SK-N-SH (cell line): ENCODE results near the gene TMEM63B. TPM values are rescaled to one million over a fixed set of nuclear protein-coding genes. Genes with fewer than 3 reads are reported as not detected.
"Not testable (repeated sequence)": the region's sequence is repeated elsewhere in the genome, so short reads cannot be mapped to it uniquely, and the experiment has no call there.

Experiments used
- CTCF ChIA-PET: fragments of 300-600, 350-600 bp; formaldehyde crosslinking; extraction: SDS; loops from one replicate; lab custom pipeline; 2021; lab: Yijun Ruan, JAX
- POLR2A ChIA-PET: fragments of 350-600 bp; sonication (Branson Sonifier 250); formaldehyde crosslinking; extraction: SDS; loops from one replicate; lab custom pipeline; 2020; ENCODE audit warnings: antibody characterized with exemption, inconsistent platforms; lab: Yijun Ruan, JAX
- DNase-seq: peaks from one replicate; pipeline ENCODE4 v3.0.0; 2012
- H2AFZ ChIP-seq: fragments of 200-600 bp; sonication (generic); 2 replicates; pipeline ENCODE4 v1.8.1; 2016; ENCODE audit warnings: antibody characterized with exemption, mild to moderate bottlenecking, low read depth
- H3F3A ChIP-seq: fragments of 200-600 bp; sonication (generic); replicated peaks from 2 replicates; pipeline ENCODE3; 2016; ENCODE audit warnings: antibody characterized with exemption, mild to moderate bottlenecking; ENCODE audit not compliant: insufficient read depth
- H3K27ac ChIP-seq, 2 experiments: fragments of 200-500 bp in 1 of 2; fragments of 200-600 bp in 1 of 2; sonication (Bioruptor generic) in 1 of 2; sonication (generic), shearing (Covaris generic) in 1 of 2; 2 replicates each; pipeline versions ENCODE4 v1.5.1 to v1.6.1; 2014 to 2016; ENCODE audit warnings: low read depth in 2 of 2, inconsistent platforms in 1 of 2, low read length in 1 of 2, mild to moderate bottlenecking in 1 of 2, mixed read lengths in 1 of 2
- H3K27me3 ChIP-seq: fragments of 200-600 bp; sonication (generic), shearing (Covaris generic); 2 replicates; pipeline ENCODE4 v1.6.1; 2016; ENCODE audit warnings: mixed run types; ENCODE audit not compliant: insufficient read depth
- H3K36me3 ChIP-seq, 2 experiments: fragments of 200-500 bp in 1 of 2; fragments of 200-600 bp in 1 of 2; sonication (Bioruptor generic) in 1 of 2; sonication (generic) in 1 of 2; replicated peaks in 1 of 2; 2 replicates each; pipeline versions ENCODE3 to v1.5.1; 2014 to 2016; ENCODE audit warnings: low read length in 1 of 2, mild to moderate bottlenecking in 1 of 2; ENCODE audit not compliant: insufficient read depth in 2 of 2, control insufficient read depth in 1 of 2
- H3K4me1 ChIP-seq, 2 experiments: fragments of 200-500 bp in 1 of 2; fragments of 200-600 bp in 1 of 2; sonication (Bioruptor generic) in 1 of 2; sonication (generic), shearing (Covaris generic) in 1 of 2; 2 replicates each; pipeline versions ENCODE4 v1.5.1 to v1.6.1; 2014 to 2016; ENCODE audit warnings: low read depth in 1 of 2, low read length in 1 of 2, mixed run types in 1 of 2; ENCODE audit not compliant: insufficient read depth in 2 of 2, control insufficient read depth in 1 of 2
- H3K4me2 ChIP-seq: fragments of 200-600 bp; sonication (generic), shearing (Covaris generic); 2 replicates; pipeline ENCODE4 v1.6.1; 2017; ENCODE audit warnings: mixed run types
- H3K4me3 ChIP-seq, 2 experiments: fragments of 200-500 bp in 1 of 2; fragments of 200-600 bp in 1 of 2; sonication (Bioruptor generic) in 1 of 2; sonication (generic), shearing (Covaris generic) in 1 of 2; 2 replicates each; pipeline versions ENCODE4 v1.5.1 to v1.8.1; 2014 to 2016; ENCODE audit warnings: low read depth in 2 of 2, inconsistent platforms in 1 of 2, low read length in 1 of 2, mild to moderate bottlenecking in 1 of 2, mixed read lengths in 1 of 2, moderate library complexity in 1 of 2
- H3K79me2 ChIP-seq: fragments of 200-600 bp; sonication (generic); 2 replicates; pipeline ENCODE4 v1.8.1; 2017; ENCODE audit warnings: mild to moderate bottlenecking; ENCODE audit not compliant: insufficient read depth
- H3K9ac ChIP-seq: fragments of 200-600 bp; sonication (generic); 2 replicates; pipeline ENCODE4 v1.6.1; 2017; ENCODE audit warnings: mixed run types
- H3K9me2 ChIP-seq: fragments of 200-600 bp; sonication (generic); 2 replicates; pipeline ENCODE4 v1.6.1; 2017; ENCODE audit warnings: mixed run types
- H3K9me3 ChIP-seq: fragments of 200-600 bp; sonication (generic); 2 replicates; pipeline ENCODE4 v1.6.1; 2017; ENCODE audit warnings: mixed run types, mild to moderate bottlenecking, moderate library complexity
- H4K20me1 ChIP-seq: fragments of 200-600 bp; sonication (generic); 2 replicates; pipeline ENCODE4 v1.6.1; 2017; ENCODE audit warnings: mild to moderate bottlenecking, mixed run types; ENCODE audit not compliant: insufficient read depth
- EP300 ChIP-seq, 2 experiments: IDR thresholded peaks; 2 replicates each; pipeline versions ENCODE4 v1.4.0 to v1.6.1; 2012; ENCODE audit warnings: borderline replicate concordance in 1 of 2, low read depth in 1 of 2, low read length in 1 of 2
- NRF1 ChIP-seq: IDR thresholded peaks from 2 replicates; pipeline ENCODE4 v1.6.1; 2012; ENCODE audit warnings: low read depth, mild to moderate bottlenecking, low read length
- POLR2AphosphoS5 ChIP-seq: IDR thresholded peaks from 2 replicates; pipeline ENCODE4 v1.6.1; 2012; ENCODE audit warnings: low read depth, low read length
- RCOR1 ChIP-seq: fragments of 150-350 bp; IDR thresholded peaks from 2 replicates; pipeline ENCODE4 v1.6.1; 2017; ENCODE audit warnings: antibody characterized with exemption, low read length
- SMC3 ChIP-seq: IDR thresholded peaks from 2 replicates; pipeline ENCODE4 v1.6.1; 2012; ENCODE audit warnings: low read depth, low read length, improper control_type of control experiment
- YY1 ChIP-seq: IDR thresholded peaks from 2 replicates; pipeline ENCODE4 v1.4.0; 2012; ENCODE audit warnings: low read depth, mild to moderate bottlenecking
- WGBS: methylation state at CpG from one replicate; pipeline ENCODE4 v1.1.6; 2017; ENCODE audit warnings: low lambda C conversion rate; 5-methylcytosine and 5-hydroxymethylcytosine counted together
- polyA plus RNA-seq, 3 experiments: library from polyadenylated mRNA; depleted of rRNA; stranded (reverse); fragments of >200 nt; gene quantifications; 2 replicates each; pipeline ENCODE4 v1.2.3, GENCODE V29; 2012
- TF ChIP-seq, protein P1 (sequence below): IDR thresholded peaks from 2 replicates; pipeline ENCODE4; 2012
- TF ChIP-seq, protein P2 (sequence below): fragments of 200-600 bp; sonication (generic); IDR thresholded peaks from 2 replicates; pipeline ENCODE4 v1.6.1; 2017; ENCODE audit warnings: antibody characterized with exemption, mild to moderate bottlenecking, moderate library complexity

The TMEM63B gene
- polyA plus RNA-seq, 1 of the 3 experiments (the other 2 are of a cell fraction), result 52.7 TPM

DNA sequence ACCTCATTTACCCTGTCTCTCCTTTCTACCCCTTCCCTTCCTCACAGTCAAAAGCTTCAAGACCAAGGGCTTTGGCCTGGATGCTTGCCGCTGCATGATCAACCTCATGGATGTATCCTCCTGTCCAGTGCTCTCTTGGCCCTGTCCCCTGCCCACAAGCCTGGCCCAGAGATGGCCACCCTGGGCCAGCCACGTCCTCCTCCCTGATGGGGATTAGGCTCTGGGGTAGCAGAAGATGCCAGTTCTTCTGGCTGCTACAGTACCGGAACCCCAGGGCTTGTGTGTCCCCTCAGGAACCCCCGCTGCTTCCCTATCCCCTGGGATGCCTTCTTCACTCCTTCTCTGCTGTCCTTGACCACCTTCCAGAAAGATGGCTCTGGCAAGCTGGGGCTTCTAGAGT lies 53.5 kb downstream of the TMEM63B start (continued):
- TF ChIP-seq, protein P1, sequence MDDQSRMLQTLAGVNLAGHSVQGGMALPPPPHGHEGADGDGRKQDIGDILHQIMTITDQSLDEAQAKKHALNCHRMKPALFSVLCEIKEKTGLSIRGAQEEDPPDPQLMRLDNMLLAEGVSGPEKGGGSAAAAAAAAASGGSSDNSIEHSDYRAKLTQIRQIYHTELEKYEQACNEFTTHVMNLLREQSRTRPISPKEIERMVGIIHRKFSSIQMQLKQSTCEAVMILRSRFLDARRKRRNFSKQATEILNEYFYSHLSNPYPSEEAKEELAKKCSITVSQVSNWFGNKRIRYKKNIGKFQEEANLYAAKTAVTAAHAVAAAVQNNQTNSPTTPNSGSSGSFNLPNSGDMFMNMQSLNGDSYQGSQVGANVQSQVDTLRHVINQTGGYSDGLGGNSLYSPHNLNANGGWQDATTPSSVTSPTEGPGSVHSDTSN, result no peak
- no peak for TF ChIP-seq YY1
- no peak for TF ChIP-seq NRF1
- no peak for TF ChIP-seq SMC3
- no peak for TF ChIP-seq RCOR1
- TF ChIP-seq, all 33 proteins: peak for 0

DNA sequence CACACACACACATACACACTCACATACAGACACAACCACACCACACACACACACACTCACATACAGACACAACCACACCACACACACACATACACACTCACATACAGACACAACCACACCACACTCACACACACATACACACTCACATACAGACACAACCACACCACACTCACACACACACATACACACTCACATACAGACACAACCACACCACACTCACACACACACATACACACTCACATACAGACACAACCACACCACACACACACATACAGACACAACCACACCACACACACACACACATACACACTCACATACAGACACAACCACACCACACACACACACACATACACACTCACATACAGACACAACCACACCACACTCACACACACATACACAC lies 54.4 kb downstream of the TMEM63B start:
- H2AFZ ChIP-seq, POLR2A ChIA-PET, H3K36me3 ChIP-seq, H3K4me1 ChIP-seq, H3K9ac ChIP-seq, H3K4me2 ChIP-seq, H3K4me3 ChIP-seq, H3K27ac ChIP-seq, DNase-seq, H3K9me3 ChIP-seq, H4K20me1 ChIP-seq, H3K9me2 ChIP-seq, H3K27me3 ChIP-seq, H3K79me2 ChIP-seq: not testable (repeated sequence)
- CTCF ChIA-PET, result interaction anchor here (1.9 to 2.7 kb wide), 2 partner anchors 52 kb away, joined by 8 to 10 read pairs; no protein-coding TSS in a partner anchor
- H3F3A ChIP-seq, result peaks cover 14% of the 10 kb centered on the region

DNA sequence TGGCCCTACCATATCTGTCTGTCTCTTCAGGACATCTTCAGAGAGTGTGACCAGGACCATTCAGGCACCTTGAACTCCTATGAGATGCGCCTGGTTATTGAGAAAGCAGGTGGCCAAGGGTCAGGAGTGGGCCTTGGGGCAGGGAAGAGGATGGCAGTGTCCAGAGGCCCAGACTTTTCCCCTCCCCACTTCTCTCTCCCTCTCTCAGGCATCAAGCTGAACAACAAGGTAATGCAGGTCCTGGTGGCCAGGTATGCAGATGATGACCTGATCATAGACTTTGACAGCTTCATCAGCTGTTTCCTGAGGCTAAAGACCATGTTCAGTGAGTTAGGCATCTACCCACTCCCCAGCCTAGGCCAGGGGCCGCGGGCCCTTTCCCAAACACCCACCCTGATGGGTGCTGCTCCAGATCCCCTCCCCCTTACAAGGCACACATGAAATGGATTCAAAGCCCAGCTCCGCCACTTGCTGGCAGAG lies 55.6 kb downstream of the TMEM63B start:
- no peak overlapping the region for H3K27ac ChIP-seq
- CTCF ChIA-PET, result interaction anchor here (0.8 to 2.7 kb wide), 4 partner anchors 38 to 155 kb away, joined by 3 to 13 read pairs (median 6); no protein-coding TSS in a partner anchor
- H3K4me3 ChIP-seq, result no peak overlapping the region
- POLR2A ChIA-PET, result no interaction called here
- no peaks in the 10 kb centered on the region for H3K36me3 ChIP-seq
- TF ChIP-seq EP300 (IDR thresholded peaks at IDR 0.05; ENCODE audit: borderline replicate concordance in 1 of 2, low read depth in 1 of 2, low read length in 1 of 2), result no peak
- no peak for TF ChIP-seq POLR2AphosphoS5
- TF ChIP-seq, protein P2, sequence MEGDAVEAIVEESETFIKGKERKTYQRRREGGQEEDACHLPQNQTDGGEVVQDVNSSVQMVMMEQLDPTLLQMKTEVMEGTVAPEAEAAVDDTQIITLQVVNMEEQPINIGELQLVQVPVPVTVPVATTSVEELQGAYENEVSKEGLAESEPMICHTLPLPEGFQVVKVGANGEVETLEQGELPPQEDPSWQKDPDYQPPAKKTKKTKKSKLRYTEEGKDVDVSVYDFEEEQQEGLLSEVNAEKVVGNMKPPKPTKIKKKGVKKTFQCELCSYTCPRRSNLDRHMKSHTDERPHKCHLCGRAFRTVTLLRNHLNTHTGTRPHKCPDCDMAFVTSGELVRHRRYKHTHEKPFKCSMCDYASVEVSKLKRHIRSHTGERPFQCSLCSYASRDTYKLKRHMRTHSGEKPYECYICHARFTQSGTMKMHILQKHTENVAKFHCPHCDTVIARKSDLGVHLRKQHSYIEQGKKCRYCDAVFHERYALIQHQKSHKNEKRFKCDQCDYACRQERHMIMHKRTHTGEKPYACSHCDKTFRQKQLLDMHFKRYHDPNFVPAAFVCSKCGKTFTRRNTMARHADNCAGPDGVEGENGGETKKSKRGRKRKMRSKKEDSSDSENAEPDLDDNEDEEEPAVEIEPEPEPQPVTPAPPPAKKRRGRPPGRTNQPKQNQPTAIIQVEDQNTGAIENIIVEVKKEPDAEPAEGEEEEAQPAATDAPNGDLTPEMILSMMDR, result no peak
- no peaks in the 10 kb centered on the region for H4K20me1 ChIP-seq
- H3K79me2 ChIP-seq, result no peaks in the 10 kb centered on the region
- peaks cover 12% of the 10 kb centered on the region for H3F3A ChIP-seq
- WGBS, result 88% methylated on average over 4 of the region's 4 CpGs
- H3K4me2 ChIP-seq, result no peak overlapping the region
- H3K9me3 ChIP-seq, result no peaks in the 10 kb centered on the region
- no peaks in the 10 kb centered on the region for H3K9me2 ChIP-seq
- no peak for DNase-seq
- H2AFZ ChIP-seq, result no peak overlapping the region
- H3K4me1 ChIP-seq, result no peaks in the 10 kb centered on the region; a peak in 1 of 4 replicates
- H3K27me3 ChIP-seq, result no peaks in the 10 kb centered on the region; the same call in 1 of the 2 replicates
- H3K9ac ChIP-seq, result no peak overlapping the region
